Measurements from ENCODE around the gene RASSF8.

The RASSF8 gene

DNA sequence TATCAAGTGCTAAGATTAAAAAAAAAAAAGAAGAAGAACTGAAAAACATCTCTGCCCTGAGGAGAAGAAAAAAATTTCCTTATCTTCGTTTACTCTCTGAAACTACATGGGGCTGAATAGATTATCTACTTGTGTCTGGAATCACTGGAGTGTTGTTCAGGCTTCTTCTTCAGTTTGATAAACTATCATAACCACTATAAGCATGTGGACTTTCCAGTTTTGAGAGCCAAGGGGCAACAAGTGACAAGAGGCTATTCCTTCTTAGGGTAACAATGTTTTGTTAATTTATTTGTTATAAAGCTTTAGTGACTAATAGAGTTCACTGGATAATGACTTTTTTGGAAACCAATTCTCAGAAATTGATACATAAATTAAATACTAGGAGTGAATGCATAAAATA lies 19.9 kb upstream of the RASSF8 start:
- no peak overlapping the region for H3K4me3 ChIP-seq (ENCODE audit: low read depth in 1 of 5, low read length in 5 of 5)
- no peak overlapping the region for H3K9ac ChIP-seq (ENCODE audit: low read length in 5 of 5)
- H3K36me3 ChIP-seq (ENCODE audit: control insufficient read depth in 5 of 5, insufficient read depth in 5 of 5, low read length in 5 of 5): no peaks in the 10 kb centered on the region
- H3K27me3 ChIP-seq (ENCODE audit: control insufficient read depth in 5 of 5, insufficient read depth in 4 of 5, low read length in 5 of 5): no peaks in the 10 kb centered on the region
- H3K27ac ChIP-seq (ENCODE audit: low read depth, low read length): no peak overlapping the region
- H3K4me1 ChIP-seq (ENCODE audit: control insufficient read depth in 5 of 5, insufficient read depth in 5 of 5, low read length in 5 of 5): no peaks in the 10 kb centered on the region
- no peaks in the 10 kb centered on the region for H3K9me3 ChIP-seq (ENCODE audit: control insufficient read depth in 5 of 5, low read length in 5 of 5)

DNA sequence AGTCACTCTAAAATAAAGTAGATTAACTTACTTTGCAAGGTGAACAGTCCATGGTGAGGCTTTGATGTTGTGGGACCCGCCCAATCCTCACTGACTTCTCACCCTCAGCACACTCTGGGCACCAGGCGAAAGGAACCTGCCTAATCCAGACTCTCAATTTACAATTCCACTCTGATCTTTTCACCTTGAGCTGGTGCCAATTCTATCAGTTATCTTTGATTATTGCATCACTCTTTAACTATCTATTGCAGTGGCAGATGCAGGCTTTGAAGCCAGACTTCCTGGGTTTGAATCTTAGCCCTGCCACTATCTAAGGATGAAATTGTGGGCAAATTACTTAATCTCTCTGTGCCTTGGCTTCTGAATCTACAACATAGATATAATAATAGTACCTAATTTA lies 18.9 kb upstream of the RASSF8 start:
- no peak overlapping the region for H3K27ac ChIP-seq (ENCODE audit: low read depth, low read length)
- H3K27me3 ChIP-seq (ENCODE audit: control insufficient read depth in 5 of 5, insufficient read depth in 4 of 5, low read length in 5 of 5): no peaks in the 10 kb centered on the region
- no peaks in the 10 kb centered on the region for H3K4me1 ChIP-seq (ENCODE audit: control insufficient read depth in 5 of 5, insufficient read depth in 5 of 5, low read length in 5 of 5)
- no peaks in the 10 kb centered on the region for H3K36me3 ChIP-seq (ENCODE audit: control insufficient read depth in 5 of 5, insufficient read depth in 5 of 5, low read length in 5 of 5)
- no peak overlapping the region for H3K9ac ChIP-seq (ENCODE audit: low read length in 5 of 5)
- no peak overlapping the region for H3K4me3 ChIP-seq (ENCODE audit: low read depth in 1 of 5, low read length in 5 of 5)
- H3K9me3 ChIP-seq (ENCODE audit: control insufficient read depth in 5 of 5, low read length in 5 of 5): no peaks in the 10 kb centered on the region

DNA sequence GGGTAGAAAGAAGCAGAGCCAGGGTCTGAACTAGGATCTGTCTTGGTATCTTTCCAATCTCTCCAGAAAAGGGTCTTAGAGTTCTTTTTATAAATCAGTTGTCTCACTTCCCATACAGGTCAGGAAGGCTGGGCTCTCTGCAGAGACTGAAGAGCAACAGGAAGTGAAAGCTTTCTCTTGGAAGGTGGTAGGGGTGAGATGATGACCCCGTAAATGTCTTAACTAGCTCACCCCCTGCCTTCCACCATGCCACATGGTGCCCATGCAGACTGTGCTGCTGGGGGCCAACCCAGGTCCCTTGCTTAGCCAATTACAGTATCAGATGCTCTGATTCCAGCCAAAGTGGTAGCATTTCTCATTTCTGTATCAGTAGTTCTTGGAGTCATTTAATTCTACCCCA lies 17.6 kb upstream of the RASSF8 start:
- no peaks in the 10 kb centered on the region for H3K9me3 ChIP-seq (ENCODE audit: control insufficient read depth in 5 of 5, low read length in 5 of 5)
- no peak overlapping the region for H3K4me3 ChIP-seq (ENCODE audit: low read depth in 1 of 5, low read length in 5 of 5)
- peaks cover 0 to 3% (median 0%) of the 10 kb centered on the region in 5 donors for H3K36me3 ChIP-seq (ENCODE audit: control insufficient read depth in 5 of 5, insufficient read depth in 5 of 5, low read length in 5 of 5)
- no peaks in the 10 kb centered on the region for H3K4me1 ChIP-seq (ENCODE audit: control insufficient read depth in 5 of 5, insufficient read depth in 5 of 5, low read length in 5 of 5)
- no peak overlapping the region for H3K27ac ChIP-seq (ENCODE audit: low read depth, low read length)
- H3K9ac ChIP-seq (ENCODE audit: low read length in 5 of 5): no peak overlapping the region
- H3K27me3 ChIP-seq (ENCODE audit: control insufficient read depth in 5 of 5, insufficient read depth in 4 of 5, low read length in 5 of 5): no peaks in the 10 kb centered on the region

DNA sequence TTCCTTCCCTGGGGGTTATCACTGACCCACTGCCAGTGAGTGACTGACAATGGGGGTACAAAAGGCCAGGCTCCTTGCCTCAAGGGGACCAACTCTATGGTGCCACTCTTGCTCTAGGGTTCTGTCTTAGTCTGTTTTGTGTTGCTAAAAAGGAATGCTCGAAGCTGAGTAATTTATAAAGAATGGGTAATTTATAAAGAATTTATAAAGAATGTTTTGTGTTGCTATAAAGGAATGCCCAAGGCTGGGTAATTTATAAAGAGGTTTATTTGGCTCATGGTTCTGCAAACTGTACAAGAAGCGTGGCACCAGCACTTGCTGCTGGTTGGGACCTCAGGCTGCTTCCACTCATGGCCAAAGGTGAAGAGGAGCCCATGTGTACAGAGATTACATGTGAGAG lies 15.8 kb upstream of the RASSF8 start:
- Histone ChIP-seq H3K27ac (ENCODE audit: low read depth, low read length) (no peak overlapping the region), H3K4me3 (ENCODE audit: low read depth in 1 of 5, low read length in 5 of 5) (no peak overlapping the region), H3K9ac (ENCODE audit: low read length in 5 of 5) (no peak overlapping the region), H3K9me3 (ENCODE audit: control insufficient read depth in 5 of 5, low read length in 5 of 5) (no peaks in the 10 kb centered on the region), H3K27me3 (ENCODE audit: control insufficient read depth in 5 of 5, insufficient read depth in 4 of 5, low read length in 5 of 5) (no peaks in the 10 kb centered on the region), H3K36me3 (ENCODE audit: control insufficient read depth in 5 of 5, insufficient read depth in 5 of 5, low read length in 5 of 5) (peaks cover 0 to 8% (median 0%) of the 10 kb centered on the region in 5 donors), H3K4me1 (ENCODE audit: control insufficient read depth in 5 of 5, insufficient read depth in 5 of 5, low read length in 5 of 5) (no peaks in the 10 kb centered on the region)

DNA sequence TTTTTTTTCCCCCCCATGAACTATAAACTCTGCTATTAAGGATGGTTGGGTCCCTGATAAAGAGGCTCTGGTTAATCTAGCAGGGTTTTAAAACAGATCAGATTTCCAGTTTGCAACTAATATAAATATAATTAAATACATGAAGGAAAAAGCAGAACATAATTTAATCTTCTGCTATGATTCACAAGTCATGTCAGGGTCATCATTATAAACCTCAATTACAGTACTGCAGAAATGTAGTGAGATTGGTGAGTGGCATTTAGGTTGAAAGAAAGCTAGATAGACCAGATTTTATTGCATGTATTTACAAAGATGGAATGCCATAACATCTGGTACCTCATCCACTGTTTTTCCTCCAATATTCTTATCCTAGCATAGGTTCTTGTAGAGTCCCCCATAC lies 14.5 kb upstream of the RASSF8 start:
- Histone ChIP-seq H3K9ac (ENCODE audit: low read length in 5 of 5) (no peak overlapping the region), H3K4me3 (ENCODE audit: low read depth in 1 of 5, low read length in 5 of 5) (no peak overlapping the region), H3K36me3 (ENCODE audit: control insufficient read depth in 5 of 5, insufficient read depth in 5 of 5, low read length in 5 of 5) (peaks cover 0 to 8% (median 0%) of the 10 kb centered on the region in 5 donors), H3K4me1 (ENCODE audit: control insufficient read depth in 5 of 5, insufficient read depth in 5 of 5, low read length in 5 of 5) (no peaks in the 10 kb centered on the region), H3K27ac (ENCODE audit: low read depth, low read length) (no peak overlapping the region), H3K9me3 (ENCODE audit: control insufficient read depth in 5 of 5, low read length in 5 of 5) (no peaks in the 10 kb centered on the region), H3K27me3 (ENCODE audit: control insufficient read depth in 5 of 5, insufficient read depth in 4 of 5, low read length in 5 of 5) (no peaks in the 10 kb centered on the region)

DNA sequence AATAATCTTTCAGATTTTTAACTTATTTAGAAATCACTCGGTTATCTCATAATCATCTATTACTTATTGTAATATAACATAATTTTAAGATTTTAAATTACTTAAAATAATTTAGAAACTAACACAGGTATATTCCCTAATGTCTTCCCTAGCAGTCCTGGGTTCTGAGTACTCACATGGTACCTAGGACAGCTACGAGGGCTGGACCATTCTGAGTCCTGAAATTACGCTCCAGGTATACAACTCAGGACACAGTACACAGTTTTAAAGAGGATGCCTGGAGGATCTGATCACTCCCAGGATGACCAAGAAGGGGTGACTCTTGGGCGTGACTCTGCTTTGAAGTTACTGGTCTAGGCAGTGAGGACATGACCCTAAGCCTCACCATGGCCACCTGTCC lies 9.1 kb upstream of the RASSF8 start:
- no peak overlapping the region for H3K9ac ChIP-seq (ENCODE audit: low read length in 5 of 5)
- H3K9me3 ChIP-seq (ENCODE audit: control insufficient read depth in 5 of 5, low read length in 5 of 5): no peaks in the 10 kb centered on the region
- peaks cover 0 to 8% (median 0%) of the 10 kb centered on the region in 5 donors for H3K36me3 ChIP-seq (ENCODE audit: control insufficient read depth in 5 of 5, insufficient read depth in 5 of 5, low read length in 5 of 5)
- H3K27me3 ChIP-seq (ENCODE audit: control insufficient read depth in 5 of 5, insufficient read depth in 4 of 5, low read length in 5 of 5): no peaks in the 10 kb centered on the region
- no peaks in the 10 kb centered on the region for H3K4me1 ChIP-seq (ENCODE audit: control insufficient read depth in 5 of 5, insufficient read depth in 5 of 5, low read length in 5 of 5)
- no peak overlapping the region for H3K4me3 ChIP-seq (ENCODE audit: low read depth in 1 of 5, low read length in 5 of 5)
- no peak overlapping the region for H3K27ac ChIP-seq (ENCODE audit: low read depth, low read length)

DNA sequence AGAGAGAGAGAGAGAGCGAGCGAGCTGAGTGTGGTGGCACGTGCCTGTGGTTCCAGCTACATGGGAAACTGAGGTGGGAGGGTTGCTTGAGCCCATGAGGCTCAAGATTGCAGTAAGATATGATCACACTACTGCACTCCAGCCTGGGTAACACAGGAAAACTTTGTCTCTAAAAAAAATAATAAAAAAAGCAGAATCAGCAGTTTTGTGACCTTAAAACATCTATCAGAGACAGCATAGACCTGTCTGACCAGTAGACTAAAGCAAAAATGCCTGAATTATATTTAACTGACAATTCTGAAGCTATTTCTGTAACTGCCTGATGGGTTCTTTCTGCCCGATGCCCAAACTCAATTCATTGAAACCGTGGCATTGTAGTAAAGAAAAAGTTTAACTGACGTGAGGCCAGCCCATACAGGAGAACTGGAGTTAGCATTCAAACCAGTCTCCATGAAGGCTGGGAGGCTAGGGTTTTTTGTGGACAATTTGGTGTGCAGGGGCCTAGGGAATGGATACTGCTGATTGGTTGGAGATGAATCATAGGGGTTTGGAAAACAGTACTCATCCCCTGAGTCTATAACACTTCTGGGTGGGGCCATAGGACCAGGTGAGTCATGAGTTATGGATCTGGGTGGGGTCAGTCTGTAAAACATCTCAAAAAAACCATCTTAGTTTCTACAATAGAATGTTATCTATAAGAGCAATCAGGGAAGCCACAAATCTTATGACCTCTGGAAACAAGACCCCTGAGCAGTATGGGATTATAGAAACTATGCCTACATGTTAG lies 8.0 kb upstream of the RASSF8 start:
- H3K9ac ChIP-seq (ENCODE audit: low read length in 5 of 5): no peak overlapping the region
- H3K9me3 ChIP-seq (ENCODE audit: control insufficient read depth in 5 of 5, low read length in 5 of 5): no peaks in the 10 kb centered on the region
- peaks cover 0 to 8% (median 4%) of the 10 kb centered on the region in 5 donors for H3K36me3 ChIP-seq (ENCODE audit: control insufficient read depth in 5 of 5, insufficient read depth in 5 of 5, low read length in 5 of 5)
- H3K4me3 ChIP-seq (ENCODE audit: low read depth in 1 of 5, low read length in 5 of 5): no peak overlapping the region
- no peaks in the 10 kb centered on the region for H3K4me1 ChIP-seq (ENCODE audit: control insufficient read depth in 5 of 5, insufficient read depth in 5 of 5, low read length in 5 of 5)
- no peaks in the 10 kb centered on the region for H3K27me3 ChIP-seq (ENCODE audit: control insufficient read depth in 5 of 5, insufficient read depth in 4 of 5, low read length in 5 of 5)
- no peak overlapping the region for H3K27ac ChIP-seq (ENCODE audit: low read depth, low read length)

DNA sequence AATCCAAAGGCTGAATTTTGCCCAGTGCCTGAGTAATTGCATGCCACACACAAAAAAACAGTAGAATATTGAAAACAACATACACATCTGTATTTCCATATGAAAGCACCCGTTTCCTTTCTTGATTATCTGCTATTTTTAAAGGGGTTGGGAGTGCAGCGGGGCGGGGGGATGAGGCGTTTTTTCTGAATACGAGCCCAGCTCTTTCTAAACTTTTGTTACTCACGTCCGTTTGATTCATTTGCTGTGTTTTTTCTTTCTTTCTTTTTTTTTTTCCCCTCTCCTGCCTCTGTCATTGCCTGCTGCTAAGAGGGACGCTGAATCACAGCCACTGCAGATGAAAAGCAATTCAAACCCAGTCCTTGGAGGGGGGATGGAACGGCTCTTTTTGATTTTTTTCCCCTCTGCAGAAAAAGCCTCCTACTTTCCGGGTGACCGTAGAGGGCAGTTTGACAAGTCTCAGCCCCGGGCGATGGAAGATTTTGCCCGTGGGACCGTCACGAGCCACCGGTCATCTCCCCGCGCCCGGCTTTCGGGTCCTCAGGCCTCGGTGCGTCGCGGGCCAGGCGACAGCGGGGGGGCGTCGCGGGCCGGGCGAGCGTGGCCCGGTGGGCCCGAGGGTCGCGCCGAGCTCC lies 572 bp upstream of the RASSF8 start:
- peak overlapping the region; percentile 69 to 80 (median 74) for H3K4me3 ChIP-seq (ENCODE audit: low read depth in 1 of 5, low read length in 5 of 5)
- H3K9ac ChIP-seq (ENCODE audit: low read length in 5 of 5): peak overlapping the region; percentile 31 to 86 (median 77)
- H3K9me3 ChIP-seq (ENCODE audit: control insufficient read depth in 5 of 5, low read length in 5 of 5): no peaks in the 10 kb centered on the region
- peak overlapping the region; percentile 85 for H3K27ac ChIP-seq (ENCODE audit: low read depth, low read length)
- H3K36me3 ChIP-seq (ENCODE audit: control insufficient read depth in 5 of 5, insufficient read depth in 5 of 5, low read length in 5 of 5): peaks cover 0 to 8% (median 0%) of the 10 kb centered on the region in 5 donors
- peaks cover 0 to 29% (median 21%) of the 10 kb centered on the region in 5 donors for H3K4me1 ChIP-seq (ENCODE audit: control insufficient read depth in 5 of 5, insufficient read depth in 5 of 5, low read length in 5 of 5)
- H3K27me3 ChIP-seq (ENCODE audit: control insufficient read depth in 5 of 5, insufficient read depth in 4 of 5, low read length in 5 of 5): no peaks in the 10 kb centered on the region

DNA sequence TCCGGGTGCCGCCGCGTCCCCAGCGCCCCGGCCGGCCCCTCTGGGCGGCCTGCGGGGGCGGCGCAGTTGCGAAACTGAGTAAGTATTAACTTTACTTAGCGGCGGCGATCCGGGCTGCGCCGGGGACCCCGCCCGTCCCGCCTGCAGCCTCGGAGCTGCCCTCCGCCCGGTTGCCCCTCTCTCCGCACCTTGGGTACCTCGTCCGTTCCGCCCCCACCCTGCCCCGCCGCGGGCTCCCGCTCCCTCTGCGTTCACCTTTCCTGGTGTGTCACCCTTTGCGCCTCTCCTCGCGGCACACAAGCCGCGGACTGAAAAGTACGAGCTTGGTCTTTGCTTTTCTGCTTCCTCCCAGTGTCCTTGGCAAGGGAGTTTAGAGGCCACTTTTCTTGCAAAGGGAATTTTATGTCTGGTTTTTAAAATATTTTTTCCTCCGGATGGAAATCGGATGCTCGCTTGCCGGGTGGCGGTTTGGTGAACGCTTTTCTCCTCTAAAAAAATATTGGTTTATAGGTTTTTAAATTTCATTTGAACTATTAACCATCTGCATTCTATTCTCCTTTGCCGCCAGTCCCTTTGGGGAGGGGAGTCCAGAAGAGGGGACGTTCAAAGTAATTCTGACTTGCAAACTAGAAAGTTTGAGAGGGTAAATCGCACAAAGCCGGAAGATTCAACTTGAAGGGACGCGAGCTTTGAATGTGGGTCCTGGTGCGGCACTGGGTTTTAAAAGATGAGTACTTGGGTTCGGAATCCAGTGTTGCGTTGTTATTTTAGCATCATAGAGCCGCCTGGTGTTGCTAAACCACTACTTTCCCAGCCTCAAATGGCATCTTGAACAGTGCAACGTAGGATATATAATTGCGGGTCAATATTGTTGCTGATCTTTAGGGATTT lies 834 bp downstream of the RASSF8 start:
- peaks cover 0 to 40% (median 31%) of the 10 kb centered on the region in 5 donors for H3K4me1 ChIP-seq (ENCODE audit: control insufficient read depth in 5 of 5, insufficient read depth in 5 of 5, low read length in 5 of 5)
- H3K9me3 ChIP-seq (ENCODE audit: control insufficient read depth in 5 of 5, low read length in 5 of 5): no peaks in the 10 kb centered on the region
- peaks cover 0 to 5% (median 0%) of the 10 kb centered on the region in 5 donors for H3K36me3 ChIP-seq (ENCODE audit: control insufficient read depth in 5 of 5, insufficient read depth in 5 of 5, low read length in 5 of 5)
- H3K27me3 ChIP-seq (ENCODE audit: control insufficient read depth in 5 of 5, insufficient read depth in 4 of 5, low read length in 5 of 5): no peaks in the 10 kb centered on the region
- H3K27ac ChIP-seq (ENCODE audit: low read depth, low read length): peak overlapping the region; percentile 86
- peak overlapping the region; percentile 72 to 92 (median 89) for H3K4me3 ChIP-seq (ENCODE audit: low read depth in 1 of 5, low read length in 5 of 5)
- peak overlapping the region; percentile 69 to 78 (median 71) for H3K9ac ChIP-seq (ENCODE audit: low read length in 5 of 5)

All from subcutaneous abdominal adipose tissue (tissue), 5 donors.